Hematopoietic multipotent progenitor cell treated with erythropoietin and hydrocortisone succinate and interleukin-3 and kit ligand, for 8 days (in vitro differentiated cells): Measurements from ENCODE around the gene LOXL3.
"Not testable (repeated sequence)": the region's sequence is repeated elsewhere in the genome, so short reads cannot be mapped to it uniquely, and the experiment has no call there.

Source experiments
- DNase-seq: peaks from one replicate; pipeline ENCODE4 v3.0.0-alpha.2; 2015

Gene LOXL3

DNA sequence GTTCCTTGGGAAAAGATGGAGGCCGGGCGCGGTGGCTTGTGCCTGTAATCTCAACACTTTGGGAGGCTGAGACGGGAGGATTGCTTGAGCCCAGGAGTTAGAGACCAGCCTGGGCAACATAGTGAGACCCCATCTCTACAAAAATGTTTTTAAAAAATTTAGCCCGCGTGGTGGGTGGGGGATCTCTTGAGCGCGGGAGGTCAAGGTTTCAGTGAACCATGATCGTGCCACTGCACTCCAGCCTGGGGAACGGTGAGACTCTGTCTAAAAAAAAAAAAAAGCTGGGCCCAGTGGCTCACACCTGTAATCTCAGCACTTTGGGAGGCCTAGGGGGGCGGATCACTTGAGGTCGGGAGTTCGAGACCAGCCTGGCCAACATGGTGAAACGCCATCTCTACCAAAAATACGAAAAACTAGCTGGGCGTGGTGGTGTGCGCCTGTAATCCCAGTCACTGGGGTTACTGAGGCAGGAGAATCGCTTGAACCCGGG is 70.0 kb downstream of the LOXL3 start:
- not testable (repeated sequence) for DNase-seq

DNA sequence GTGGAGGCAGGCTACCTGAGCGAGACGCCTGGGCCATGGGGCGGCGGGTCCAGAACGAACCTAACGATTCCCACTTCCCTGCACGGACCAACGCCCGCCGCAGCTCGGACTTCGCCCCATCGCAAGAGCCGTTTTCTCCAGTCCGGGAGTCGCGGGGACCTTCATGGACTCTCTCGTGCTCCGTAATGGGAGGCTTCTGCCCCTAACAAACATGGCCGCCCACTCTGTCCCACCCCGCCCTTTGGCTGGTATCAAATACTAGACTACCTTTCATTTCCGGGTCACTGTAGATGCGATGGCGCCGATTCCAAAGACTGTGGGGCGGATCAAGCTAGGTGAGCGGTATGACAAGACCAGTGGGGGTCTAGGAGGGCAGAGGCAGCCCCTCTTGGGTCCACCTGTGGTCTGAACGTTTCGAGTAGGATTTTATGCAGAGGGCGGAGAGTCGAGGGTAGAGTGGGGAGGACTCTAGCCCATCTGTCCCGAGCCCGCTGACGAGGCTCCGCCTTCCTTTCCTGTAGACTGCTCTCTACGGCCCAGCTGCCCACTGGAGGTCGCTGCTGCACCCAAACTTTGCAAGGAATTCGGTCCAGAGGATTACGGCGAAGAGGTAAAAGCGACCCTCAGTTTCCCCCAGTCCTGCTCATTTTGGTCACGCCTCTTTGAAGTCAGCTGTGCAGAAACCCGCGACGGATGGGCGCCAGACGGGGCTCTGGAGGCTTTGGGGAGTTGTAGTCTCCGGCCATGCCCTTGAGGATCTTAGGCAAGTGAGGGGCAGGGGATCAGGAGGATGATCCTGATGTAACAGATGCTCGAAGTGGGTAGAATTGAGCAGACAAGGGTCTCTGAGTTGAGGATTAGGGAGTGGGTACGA is 70.7 kb downstream of the LOXL3 start, which contains the start of the genes CCDC142 and TTC31:
CCDC142 (minus strand) TSS at position 198 of the 874 bp plus-strand sequence; CDS start at position 37, 161 bp downstream.
TTC31 (plus strand) TSS at position 281 of the 874 bp plus-strand sequence; CDS start at position 296, 15 bp downstream.
- DNase-seq, result peak; percentile 97
